NB4 (cell line): ENCODE measurements around the gene PDHX.

ENCODE experiments used
- MYC ChIP-seq: IDR thresholded peaks from 2 replicates; pipeline ENCODE4 v1.6.1; 2011; ENCODE audit warnings: low read depth, low read length
- POLR2A ChIP-seq: IDR thresholded peaks from 2 replicates; pipeline ENCODE4 v1.6.1; 2011; ENCODE audit warnings: mild to moderate bottlenecking; ENCODE audit not compliant: insufficient read length; ENCODE audit errors: extremely low read depth
- TF ChIP-seq, protein P1 (sequence below): IDR thresholded peaks from one replicate; pipeline ENCODE4 v1.5.1; 2012; ENCODE audit warnings: low read depth, low read length

DNA sequence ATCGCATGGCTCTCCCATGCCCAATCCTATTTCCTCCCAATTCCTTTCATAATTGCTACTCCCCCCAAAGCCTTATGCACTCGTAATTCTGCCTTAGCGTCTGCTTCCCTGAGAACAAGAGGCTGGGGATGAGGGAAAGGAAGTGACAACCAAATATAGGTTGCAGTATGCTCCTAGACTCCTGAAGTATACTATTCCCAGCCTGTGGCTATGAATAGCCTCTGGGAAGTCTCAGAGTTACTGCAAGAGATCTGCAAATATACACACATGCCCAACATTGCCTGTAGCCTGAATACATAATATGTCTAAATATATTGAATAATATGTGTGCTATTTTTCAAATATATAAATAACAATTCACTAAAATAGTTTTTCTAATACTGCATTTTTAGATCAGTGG lies 126.5 kb downstream of the PDHX start:
- TF ChIP-seq, protein P1, sequence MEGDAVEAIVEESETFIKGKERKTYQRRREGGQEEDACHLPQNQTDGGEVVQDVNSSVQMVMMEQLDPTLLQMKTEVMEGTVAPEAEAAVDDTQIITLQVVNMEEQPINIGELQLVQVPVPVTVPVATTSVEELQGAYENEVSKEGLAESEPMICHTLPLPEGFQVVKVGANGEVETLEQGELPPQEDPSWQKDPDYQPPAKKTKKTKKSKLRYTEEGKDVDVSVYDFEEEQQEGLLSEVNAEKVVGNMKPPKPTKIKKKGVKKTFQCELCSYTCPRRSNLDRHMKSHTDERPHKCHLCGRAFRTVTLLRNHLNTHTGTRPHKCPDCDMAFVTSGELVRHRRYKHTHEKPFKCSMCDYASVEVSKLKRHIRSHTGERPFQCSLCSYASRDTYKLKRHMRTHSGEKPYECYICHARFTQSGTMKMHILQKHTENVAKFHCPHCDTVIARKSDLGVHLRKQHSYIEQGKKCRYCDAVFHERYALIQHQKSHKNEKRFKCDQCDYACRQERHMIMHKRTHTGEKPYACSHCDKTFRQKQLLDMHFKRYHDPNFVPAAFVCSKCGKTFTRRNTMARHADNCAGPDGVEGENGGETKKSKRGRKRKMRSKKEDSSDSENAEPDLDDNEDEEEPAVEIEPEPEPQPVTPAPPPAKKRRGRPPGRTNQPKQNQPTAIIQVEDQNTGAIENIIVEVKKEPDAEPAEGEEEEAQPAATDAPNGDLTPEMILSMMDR: no peak
- no peak for TF ChIP-seq POLR2A
- TF ChIP-seq MYC: no peak
